VCaP (cell line): ENCODE results near the gene SCMH1.

ENCODE experiments used
- H3K27ac ChIP-seq: fragments of 450-650 bp; 2 replicates; pipeline ENCODE4 v1.5.1; 2017
- TF ChIP-seq, protein P1 (sequence below): fragments of 450-650 bp; conservative IDR thresholded peaks from 2 replicates; pipeline ENCODE4 v1.5.1; 2017; ENCODE audit warnings: mild to moderate bottlenecking, moderate library complexity

SCMH1 gene

GRCh38 chr1:41048540-41048939 lies 193.6 kb downstream of the SCMH1 start:
- TF ChIP-seq, protein P1, sequence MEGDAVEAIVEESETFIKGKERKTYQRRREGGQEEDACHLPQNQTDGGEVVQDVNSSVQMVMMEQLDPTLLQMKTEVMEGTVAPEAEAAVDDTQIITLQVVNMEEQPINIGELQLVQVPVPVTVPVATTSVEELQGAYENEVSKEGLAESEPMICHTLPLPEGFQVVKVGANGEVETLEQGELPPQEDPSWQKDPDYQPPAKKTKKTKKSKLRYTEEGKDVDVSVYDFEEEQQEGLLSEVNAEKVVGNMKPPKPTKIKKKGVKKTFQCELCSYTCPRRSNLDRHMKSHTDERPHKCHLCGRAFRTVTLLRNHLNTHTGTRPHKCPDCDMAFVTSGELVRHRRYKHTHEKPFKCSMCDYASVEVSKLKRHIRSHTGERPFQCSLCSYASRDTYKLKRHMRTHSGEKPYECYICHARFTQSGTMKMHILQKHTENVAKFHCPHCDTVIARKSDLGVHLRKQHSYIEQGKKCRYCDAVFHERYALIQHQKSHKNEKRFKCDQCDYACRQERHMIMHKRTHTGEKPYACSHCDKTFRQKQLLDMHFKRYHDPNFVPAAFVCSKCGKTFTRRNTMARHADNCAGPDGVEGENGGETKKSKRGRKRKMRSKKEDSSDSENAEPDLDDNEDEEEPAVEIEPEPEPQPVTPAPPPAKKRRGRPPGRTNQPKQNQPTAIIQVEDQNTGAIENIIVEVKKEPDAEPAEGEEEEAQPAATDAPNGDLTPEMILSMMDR, result no peak
- peak overlapping the region; percentile 97 for H3K27ac ChIP-seq

- peak overlapping the region; percentile 97 for H3K27ac ChIP-seq
- TF ChIP-seq, protein P1, result no peak
Measured at GRCh38 chr1:41046347-41046775, 195.7 kb downstream of the SCMH1 start.

DNA sequence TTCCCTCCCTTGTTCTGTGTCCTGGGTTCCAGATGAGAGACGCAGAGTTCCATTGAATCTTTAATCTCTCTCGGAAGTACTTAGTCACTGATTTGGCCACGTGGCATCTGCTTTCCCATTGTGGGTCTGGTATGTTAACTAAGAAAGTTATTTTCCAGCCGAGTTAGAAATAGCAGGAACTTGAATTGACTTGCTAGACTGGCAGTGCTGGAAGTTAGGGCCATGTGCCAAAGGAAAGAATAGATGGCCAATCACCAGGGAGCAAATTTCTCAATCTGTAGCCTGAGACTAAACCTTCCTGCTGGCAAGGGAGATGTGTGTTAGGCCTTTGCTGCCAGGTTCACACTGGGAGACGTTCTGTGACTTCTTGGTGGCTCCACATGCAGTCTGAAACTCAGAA lies 196.4 kb downstream of the SCMH1 start:
- H3K27ac ChIP-seq, result peak overlapping the region; percentile 97
- TF ChIP-seq, protein P1, result no peak

- TF ChIP-seq, protein P1, result no peak
- peak overlapping the region; percentile 97 for H3K27ac ChIP-seq
Measured at GRCh38 chr1:41044187-41044586, 197.9 kb downstream of the SCMH1 start.

GRCh38 chr1:41041614-41042270 lies 200.4 kb downstream of the SCMH1 start:
- TF ChIP-seq, protein P1, result no peak
- peak overlapping the region; percentile 97 for H3K27ac ChIP-seq

DNA sequence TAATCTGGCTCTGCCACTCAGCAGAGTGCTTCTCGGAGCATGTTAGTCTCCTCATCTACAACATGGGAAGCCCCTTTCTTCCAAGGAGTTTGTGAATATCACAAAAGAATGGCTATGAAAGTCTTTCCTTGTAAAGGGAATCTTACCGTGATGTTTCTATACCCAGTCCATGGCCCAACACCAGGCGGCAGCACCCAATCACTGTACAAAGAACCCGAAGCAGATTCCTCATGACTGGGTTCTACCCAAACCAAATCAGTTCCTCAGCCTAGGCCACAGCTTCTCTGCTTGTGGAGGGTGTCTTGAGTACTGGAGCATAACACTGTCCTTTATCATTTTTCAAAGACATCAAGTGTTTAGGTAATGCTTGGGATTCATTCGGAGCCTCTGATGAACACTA lies 204.0 kb downstream of the SCMH1 start:
- no peak overlapping the region; the same call in 1 of the 2 replicates for H3K27ac ChIP-seq
- TF ChIP-seq, protein P1, result 0 out of 2 replicates have a peak, but pooled peaks have one; percentile 22

GRCh38 chr1:41037116-41037903 lies 204.8 kb downstream of the SCMH1 start:
- no peak overlapping the region; the same call in 1 of the 2 replicates for H3K27ac ChIP-seq
- TF ChIP-seq, protein P1, result no peak
